ENCODE measurements around the gene CDC6. TPM values are rescaled to one million over a fixed set of nuclear protein-coding genes. Genes with fewer than 3 reads are reported as not detected.

CDC6 gene
- total RNA-seq, 1 donor from 2014 or later = 1.4 TPM

DNA sequence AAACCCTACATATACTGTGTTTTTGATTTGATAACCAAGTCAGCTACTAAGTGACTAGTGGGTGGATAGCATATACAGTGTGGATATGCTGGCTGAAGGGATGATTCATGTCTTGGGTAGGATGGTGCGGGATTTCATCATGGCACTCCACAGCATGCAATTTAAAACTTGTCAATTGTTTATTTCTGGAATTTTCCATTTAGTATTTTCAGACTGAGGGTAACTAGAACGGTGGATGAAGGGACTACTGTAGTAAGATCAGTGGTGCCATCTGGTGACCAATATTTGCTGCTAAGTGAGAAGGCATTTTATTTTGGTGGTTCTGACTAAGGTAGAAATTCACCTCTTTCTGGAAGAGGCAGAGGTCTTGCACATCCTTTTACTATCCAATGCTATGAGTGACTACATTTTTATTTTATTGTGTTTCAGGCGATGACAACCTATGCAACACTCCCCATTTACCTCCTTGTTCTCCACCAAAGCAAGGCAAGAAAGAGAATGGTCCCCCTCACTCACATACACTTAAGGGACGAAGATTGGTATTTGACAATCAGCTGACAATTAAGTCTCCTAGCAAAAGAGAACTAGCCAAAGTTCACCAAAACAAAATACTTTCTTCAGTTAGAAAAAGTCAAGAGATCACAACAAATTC, 3.1 kb downstream of the CDC6 start:
- no peak for DNase-seq
- ATAC-seq = peak; percentile 18
- no peaks in the 10 kb centered on the region for H3K27me3 ChIP-seq
- H3K27ac ChIP-seq = no peak overlapping the region
- TF ChIP-seq, protein P1, sequence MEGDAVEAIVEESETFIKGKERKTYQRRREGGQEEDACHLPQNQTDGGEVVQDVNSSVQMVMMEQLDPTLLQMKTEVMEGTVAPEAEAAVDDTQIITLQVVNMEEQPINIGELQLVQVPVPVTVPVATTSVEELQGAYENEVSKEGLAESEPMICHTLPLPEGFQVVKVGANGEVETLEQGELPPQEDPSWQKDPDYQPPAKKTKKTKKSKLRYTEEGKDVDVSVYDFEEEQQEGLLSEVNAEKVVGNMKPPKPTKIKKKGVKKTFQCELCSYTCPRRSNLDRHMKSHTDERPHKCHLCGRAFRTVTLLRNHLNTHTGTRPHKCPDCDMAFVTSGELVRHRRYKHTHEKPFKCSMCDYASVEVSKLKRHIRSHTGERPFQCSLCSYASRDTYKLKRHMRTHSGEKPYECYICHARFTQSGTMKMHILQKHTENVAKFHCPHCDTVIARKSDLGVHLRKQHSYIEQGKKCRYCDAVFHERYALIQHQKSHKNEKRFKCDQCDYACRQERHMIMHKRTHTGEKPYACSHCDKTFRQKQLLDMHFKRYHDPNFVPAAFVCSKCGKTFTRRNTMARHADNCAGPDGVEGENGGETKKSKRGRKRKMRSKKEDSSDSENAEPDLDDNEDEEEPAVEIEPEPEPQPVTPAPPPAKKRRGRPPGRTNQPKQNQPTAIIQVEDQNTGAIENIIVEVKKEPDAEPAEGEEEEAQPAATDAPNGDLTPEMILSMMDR (IDR thresholded peaks at IDR 0.05) = peak; percentile 66
- no peak overlapping the region for H3K4me3 ChIP-seq
- no peaks in the 10 kb centered on the region for H3K9me3 ChIP-seq
- H3K4me1 ChIP-seq = peaks cover 7% of the 10 kb centered on the region
- intact Hi-C loops (cut with DNase I) = loop anchor here (10.0 kb wide), 1 partner anchor 86 kb away; no protein-coding TSS in a partner anchor
- H3K36me3 ChIP-seq = no peaks in the 10 kb centered on the region

DNA sequence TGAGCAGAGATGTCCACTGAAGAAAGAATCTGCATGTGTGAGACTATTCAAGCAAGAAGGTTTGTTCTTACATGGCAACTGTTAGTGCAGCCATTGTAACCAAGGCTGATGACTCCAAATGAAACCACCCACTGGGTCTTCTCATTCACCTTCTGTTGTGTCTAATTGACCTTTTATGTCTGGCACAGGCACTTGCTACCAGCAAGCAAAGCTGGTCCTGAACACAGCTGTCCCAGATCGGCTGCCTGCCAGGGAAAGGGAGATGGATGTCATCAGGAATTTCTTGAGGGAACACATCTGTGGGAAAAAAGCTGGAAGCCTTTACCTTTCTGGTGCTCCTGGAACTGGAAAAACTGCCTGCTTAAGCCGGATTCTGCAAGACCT, 3.6 kb downstream of the CDC6 start:
- Histone ChIP-seq H3K4me1 (peaks cover 7% of the 10 kb centered on the region), H3K27me3 (no peaks in the 10 kb centered on the region), H3K27ac (no peak overlapping the region), H3K9me3 (no peaks in the 10 kb centered on the region), H3K36me3 (no peaks in the 10 kb centered on the region), H3K4me3 (no peak overlapping the region)
- intact Hi-C loops (cut with DNase I) = loop anchor here (10.0 kb wide), 1 partner anchor 86 kb away; no protein-coding TSS in a partner anchor
- DNase-seq (no peak), ATAC-seq (no peak)
- TF ChIP-seq, protein P1 (IDR thresholded peaks at IDR 0.05) = no peak

DNA sequence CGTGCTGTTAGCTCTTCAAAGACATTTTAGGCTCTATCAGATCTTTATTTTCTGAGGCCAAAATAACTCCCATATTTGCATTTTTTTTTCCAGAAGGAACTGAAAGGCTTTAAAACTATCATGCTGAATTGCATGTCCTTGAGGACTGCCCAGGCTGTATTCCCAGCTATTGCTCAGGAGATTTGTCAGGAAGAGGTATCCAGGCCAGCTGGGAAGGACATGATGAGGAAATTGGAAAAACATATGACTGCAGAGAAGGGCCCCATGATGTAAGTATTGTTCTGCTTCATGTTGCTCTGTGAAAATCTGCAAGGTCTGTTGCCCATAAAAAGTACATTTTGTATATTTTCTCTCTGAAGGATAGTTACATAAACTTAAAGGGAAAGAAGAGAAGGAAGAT, 5.7 kb downstream of the CDC6 start:
- no peak overlapping the region for H3K27ac ChIP-seq
- no peak overlapping the region for H3K4me3 ChIP-seq
- H3K36me3 ChIP-seq = no peaks in the 10 kb centered on the region
- ATAC-seq (no peak), DNase-seq (no peak)
- intact Hi-C loops (cut with DNase I) = loop anchor here (10.0 kb wide), 1 partner anchor 89 kb away; no protein-coding TSS in a partner anchor
- no peaks in the 10 kb centered on the region for H3K9me3 ChIP-seq
- TF ChIP-seq, protein P1 (IDR thresholded peaks at IDR 0.05) = no peak
- no peaks in the 10 kb centered on the region for H3K27me3 ChIP-seq
- H3K4me1 ChIP-seq = peaks cover 6% of the 10 kb centered on the region

DNA sequence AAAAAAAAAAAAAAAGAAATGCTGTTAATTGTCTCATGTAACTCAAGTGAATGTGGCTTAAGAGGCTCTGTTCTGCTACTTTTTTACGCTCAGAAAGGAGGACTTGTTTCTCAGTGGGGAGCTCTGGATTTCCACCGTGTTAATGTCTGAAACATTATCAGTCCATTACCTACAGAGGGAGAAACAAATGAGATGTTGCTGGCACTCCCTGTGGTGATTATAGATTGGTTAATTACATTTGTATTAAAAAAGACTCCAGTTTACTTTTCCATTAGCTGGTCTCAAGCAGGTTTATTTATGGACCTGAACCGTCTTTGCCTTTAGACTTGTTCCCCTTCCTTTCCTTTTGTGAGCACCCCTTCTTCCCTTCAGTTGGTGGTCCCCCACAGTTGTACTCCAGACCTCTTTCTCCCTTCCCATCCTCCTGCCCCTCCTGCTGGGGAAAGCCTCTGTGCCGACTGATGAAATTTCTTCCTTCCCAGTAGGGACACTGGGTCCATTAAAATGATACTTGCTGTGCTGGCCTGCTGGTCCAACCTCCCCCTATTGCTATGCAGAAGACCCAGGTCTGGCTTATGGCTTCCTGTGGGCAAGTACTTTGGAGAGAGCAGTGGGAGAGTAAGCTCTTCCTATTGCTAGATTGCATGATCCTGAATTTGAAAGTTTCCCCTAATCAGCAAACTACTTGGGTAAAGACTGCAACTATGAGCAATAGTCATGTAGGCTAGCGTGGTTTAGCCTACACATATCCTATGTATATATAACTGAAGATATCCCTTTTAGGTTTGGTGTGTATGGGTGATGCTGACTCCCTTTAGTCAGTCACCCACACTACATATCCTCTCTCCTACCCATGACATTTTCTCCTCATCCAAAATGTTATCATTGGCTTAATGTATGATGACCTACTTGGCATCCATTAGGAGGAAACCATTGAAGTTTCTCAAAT, 8.1 kb downstream of the CDC6 start:
- no peaks in the 10 kb centered on the region for H3K36me3 ChIP-seq
- TF ChIP-seq, protein P1 (IDR thresholded peaks at IDR 0.05) = no peak
- no peaks in the 10 kb centered on the region for H3K9me3 ChIP-seq
- peak overlapping the region; percentile 45 for H3K27ac ChIP-seq
- ATAC-seq (no peak), DNase-seq (no peak)
- intact Hi-C loops (cut with DNase I) = loop anchor here (10.0 kb wide), 1 partner anchor 91 kb away; no protein-coding TSS in a partner anchor
- H3K27me3 ChIP-seq = no peaks in the 10 kb centered on the region
- peaks cover 6% of the 10 kb centered on the region for H3K4me1 ChIP-seq
- no peak overlapping the region for H3K4me3 ChIP-seq

DNA sequence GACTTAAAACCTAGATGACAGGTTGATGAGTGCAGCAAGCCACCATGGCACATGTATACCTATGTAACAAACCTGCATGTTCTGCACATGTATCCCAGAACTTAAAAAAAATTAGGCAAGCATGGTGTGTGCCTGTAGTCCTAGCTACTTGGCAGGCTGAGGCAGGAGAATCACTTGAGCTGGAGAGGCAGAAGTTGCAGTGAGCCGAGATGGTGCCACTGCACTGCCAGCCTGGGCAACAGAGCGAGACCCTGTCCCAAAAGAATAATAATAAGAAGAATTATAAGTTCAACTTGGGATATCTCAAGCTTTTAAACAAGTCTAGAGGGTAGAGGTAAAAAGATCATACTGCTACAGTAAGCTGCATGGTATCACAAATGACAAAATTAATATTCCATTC, 9.8 kb downstream of the CDC6 start:
- ATAC-seq (no peak), DNase-seq (no peak)
- H3K36me3 ChIP-seq = no peaks in the 10 kb centered on the region
- H3K27ac ChIP-seq = no peak overlapping the region
- H3K9me3 ChIP-seq = no peaks in the 10 kb centered on the region
- intact Hi-C loops (cut with DNase I) = loop anchor here (10.0 kb wide), 1 partner anchor 93 kb away; no protein-coding TSS in a partner anchor
- H3K4me3 ChIP-seq = no peak overlapping the region
- TF ChIP-seq, protein P1 (IDR thresholded peaks at IDR 0.05) = no peak
- H3K4me1 ChIP-seq = peaks cover 6% of the 10 kb centered on the region
- no peaks in the 10 kb centered on the region for H3K27me3 ChIP-seq
